Right cardiac atrium (tissue), 5 donors: ENCODE measurements around the gene CFAP221. TPM values are rescaled to one million over a fixed set of nuclear protein-coding genes. Genes with fewer than 3 reads are reported as not detected.
A peak's percentile ranks its signal among the peaks of the same experiment; 100 is the strongest.
"Not testable (repeated sequence)": the region's sequence is repeated elsewhere in the genome, so short reads cannot be mapped to it uniquely, and the experiment has no call there.

ENCODE experiments used
- ATAC-seq, 2 donors: fragments of 200-7000 bp; cut with Tn5 transposase; one replicate each; pipeline versions ENCODE4 v1.8.0 to v1.9.1; 2020; ENCODE audit warnings: moderate library complexity in 2 of 2, mild to moderate bottlenecking in 1 of 2
- DNase-seq, 3 donors: peaks; one replicate each; pipeline ENCODE4 v3.0.0-alpha.2; 2020
- H3K27ac ChIP-seq: one replicate; pipeline ENCODE4 v1.5.1; 2013; ENCODE audit warnings: mild to moderate bottlenecking, low read length, control low read depth, moderate library complexity
- H3K27me3 ChIP-seq: one replicate; pipeline ENCODE4 v1.6.1; 2013; ENCODE audit not compliant: control insufficient read depth, insufficient read depth
- H3K4me1 ChIP-seq: one replicate; pipeline ENCODE4 v1.6.1; 2013; ENCODE audit warnings: low read length; ENCODE audit not compliant: control insufficient read depth, insufficient read depth
- H3K4me3 ChIP-seq: one replicate; pipeline ENCODE4 v1.5.1; 2013; ENCODE audit warnings: low read length, control low read depth
- H3K9me3 ChIP-seq: one replicate; pipeline ENCODE4 v1.6.1; 2013; ENCODE audit warnings: low read length; ENCODE audit not compliant: control insufficient read depth
- WGBS: extraction: QIAGEN DNeasy Blood & Tissue Kit; methylation state at CpG from one replicate; pipeline ENCODE4 v1.1.7; 2013; 5-methylcytosine and 5-hydroxymethylcytosine counted together
- intact Hi-C, 4 donors: fragments of 100-400 bp; cut with DNase I; formaldehyde crosslinking; loops; one replicate each; pipeline versions ENCODE4 v1.11.0 to v1.14.0; 2022 to 2023
- polyA plus RNA-seq: library from polyadenylated mRNA; stranded (reverse); fragments of 200-250 nt; gene quantifications from one replicate; pipeline ENCODE4 v1.2.3, GENCODE V29; 2013
- total RNA-seq, 4 donors: library from RNA; stranded (reverse); fragmentation: NEBNext Ultra II Directional; extraction: Animal tissue kit (Norgen Biotek cat#: 25700); gene quantifications; one replicate each; pipeline ENCODE4 v1.2.1, GENCODE V29; 2021
- donor health status: healthy with polysubstance abuse.
- donor health status: DM: no; HTN: yes; CAD: no.
- donor health status: DM: no; HTN: no; CAD: no.
- donor health status: DM: no; HTN: yes; CAD: no; lungs with severe emphysema.
- donor health status: DM: yes; HTN: yes; CAD: no.

The CFAP221 gene
- total and polyA plus RNA-seq, 5 donors = 0.63 to 3.7 (median 2.1) TPM

DNA sequence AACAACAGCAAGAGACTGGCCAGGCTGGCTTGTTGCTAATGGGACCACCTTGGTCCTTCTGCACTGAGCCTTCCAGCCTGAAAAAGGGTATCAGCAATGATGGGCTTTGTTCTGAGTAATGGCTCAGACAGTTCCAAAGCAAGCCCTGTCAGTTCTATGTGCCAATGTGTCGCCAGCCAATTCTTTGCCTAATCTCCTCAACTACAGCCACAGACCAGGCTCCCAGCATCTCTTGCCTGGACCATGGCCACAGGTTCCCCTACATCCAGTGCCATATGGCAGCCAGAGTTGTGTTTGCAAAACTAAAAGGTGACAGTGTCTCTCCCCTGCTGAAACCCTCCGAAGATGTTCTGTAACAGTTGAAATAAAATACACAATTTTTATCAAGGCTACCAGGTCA lies 73.2 kb downstream of the CFAP221 start:
- Histone ChIP-seq H3K4me3 (no peak overlapping the region), H3K27ac (no peak overlapping the region), H3K27me3 (no peaks in the 10 kb centered on the region), H3K4me1 (no peaks in the 10 kb centered on the region), H3K9me3 (no peaks in the 10 kb centered on the region)
- 84% methylated on average over 2 of the region's 2 CpGs for WGBS
- ATAC-seq = no peak
- DNase-seq = no peak
- intact Hi-C loops = no loop called here

DNA sequence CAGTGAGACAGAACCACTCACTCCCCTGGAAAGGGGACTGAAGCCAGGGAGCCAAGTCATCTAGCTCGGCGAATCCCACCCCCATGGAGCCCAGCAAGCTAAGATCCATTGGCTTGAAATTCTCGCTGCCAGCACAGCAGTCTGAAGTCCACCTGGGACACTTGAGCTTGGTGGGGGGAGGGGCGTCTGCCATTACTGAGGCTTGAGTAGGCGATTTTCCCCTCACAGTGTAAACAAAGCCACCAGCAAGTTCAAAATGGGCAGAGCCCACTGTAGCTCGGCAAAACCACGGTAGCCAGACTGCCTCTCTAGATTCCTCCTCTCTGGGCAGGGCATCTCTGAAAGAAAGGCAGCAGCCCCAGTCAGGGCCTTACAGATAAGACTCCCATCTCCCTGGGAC lies 74.5 kb downstream of the CFAP221 start:
- DNase-seq, intact Hi-C loops, H3K27me3 ChIP-seq, ATAC-seq, H3K9me3 ChIP-seq, H3K4me3 ChIP-seq, H3K27ac ChIP-seq, H3K4me1 ChIP-seq: not testable (repeated sequence)
- WGBS = 78% methylated on average over 7 of the region's 7 CpGs

- intact Hi-C loops = no loop called here
- H3K27ac ChIP-seq = no peak overlapping the region
Observed at GRCh38 chr2:119625226-119625625, 81.0 kb downstream of the CFAP221 start.

GRCh38 chr2:119629323-119629825 lies 85.1 kb downstream of the CFAP221 start:
- Histone ChIP-seq H3K27ac (no peak overlapping the region), H3K4me3 (no peak overlapping the region), H3K27me3 (no peaks in the 10 kb centered on the region), H3K4me1 (no peaks in the 10 kb centered on the region), H3K9me3 (no peaks in the 10 kb centered on the region)
- intact Hi-C loops = no loop called here
- WGBS = 79% methylated on average over 5 of the region's 5 CpGs
- no peak for DNase-seq
- no peak for ATAC-seq

More at GRCh38 chr2:119625226-119625625, 81.0 kb downstream of the CFAP221 start:
- 91% methylated on average over 3 of the region's 3 CpGs for WGBS
- ATAC-seq (no peak), DNase-seq (no peak)
- Histone ChIP-seq H3K27me3 (no peaks in the 10 kb centered on the region), H3K9me3 (no peaks in the 10 kb centered on the region), H3K4me3 (no peak overlapping the region), H3K4me1 (no peaks in the 10 kb centered on the region)

GRCh38 chr2:119630121-119630520 lies 85.9 kb downstream of the CFAP221 start:
- no peak for ATAC-seq
- intact Hi-C loops = no loop called here
- Histone ChIP-seq H3K4me1 (no peaks in the 10 kb centered on the region), H3K27me3 (no peaks in the 10 kb centered on the region), H3K27ac (no peak overlapping the region), H3K9me3 (no peaks in the 10 kb centered on the region), H3K4me3 (no peak overlapping the region)
- no peak for DNase-seq
- WGBS = 88% methylated on average over 4 of the region's 4 CpGs

GRCh38 chr2:119637371-119637770 lies 93.1 kb downstream of the CFAP221 start:
- H3K27me3 ChIP-seq = no peaks in the 10 kb centered on the region
- no peaks in the 10 kb centered on the region for H3K9me3 ChIP-seq
- H3K4me1 ChIP-seq = no peaks in the 10 kb centered on the region
- no peak overlapping the region for H3K27ac ChIP-seq
- 59% methylated on average over 5 of the region's 5 CpGs for WGBS
- DNase-seq (no peak), ATAC-seq (no peak)
- H3K4me3 ChIP-seq = no peak overlapping the region
- intact Hi-C loops = no loop called here

- DNase-seq = no peak
- Histone ChIP-seq H3K9me3 (no peaks in the 10 kb centered on the region), H3K4me1 (no peaks in the 10 kb centered on the region), H3K27me3 (no peaks in the 10 kb centered on the region), H3K27ac (no peak overlapping the region), H3K4me3 (no peak overlapping the region)
- intact Hi-C loops = no loop called here
- 79% methylated on average over 12 of the region's 12 CpGs for WGBS
- ATAC-seq = no peak
Observed at GRCh38 chr2:119638246-119638645, 94.0 kb downstream of the CFAP221 start.

DNA sequence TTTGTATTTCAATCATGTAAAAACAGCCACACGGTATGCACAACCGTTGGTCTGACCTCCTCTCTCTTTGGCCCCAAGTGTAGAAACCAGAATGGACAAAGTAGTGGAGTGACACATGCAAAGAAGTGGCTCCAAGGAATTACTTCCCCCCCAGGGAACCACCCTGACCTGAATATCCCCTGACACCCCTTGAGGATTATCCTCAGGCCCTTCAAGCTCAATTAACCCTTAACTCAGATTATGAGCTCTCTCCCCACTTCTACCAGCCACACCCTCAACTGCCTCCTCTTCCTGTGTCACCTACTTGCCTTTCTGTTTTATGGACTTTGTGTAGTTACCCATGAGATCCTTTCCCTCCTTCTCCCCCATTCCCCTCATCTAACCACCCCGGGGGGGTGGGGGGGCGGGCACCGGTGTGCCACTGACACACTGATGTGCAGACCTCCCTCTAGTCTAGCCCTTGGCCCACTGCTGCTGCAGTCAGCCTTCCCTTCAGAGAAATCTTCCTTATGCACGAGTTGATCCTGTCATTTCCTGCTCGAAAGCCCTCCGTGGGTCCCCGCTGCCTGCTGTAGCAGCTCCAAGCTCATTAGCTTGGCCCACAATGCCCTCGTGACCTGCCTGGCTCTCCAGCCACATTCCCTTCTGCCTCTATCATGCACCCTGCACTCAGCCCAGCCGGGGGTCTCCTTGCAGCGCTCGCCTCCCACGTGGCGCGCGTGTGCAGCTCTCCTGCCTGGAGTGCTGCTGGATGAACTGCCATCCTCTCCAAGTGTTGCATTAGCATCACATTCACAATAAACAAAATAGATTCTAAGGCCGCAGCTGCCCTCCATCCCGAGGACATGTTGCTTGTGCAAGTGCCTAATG lies 94.7 kb downstream of the CFAP221 start:
- 39% methylated on average over 19 of the region's 19 CpGs for WGBS
- Histone ChIP-seq H3K9me3 (no peaks in the 10 kb centered on the region), H3K4me3 (no peak overlapping the region), H3K27me3 (no peaks in the 10 kb centered on the region), H3K27ac (no peak overlapping the region), H3K4me1 (no peaks in the 10 kb centered on the region)
- DNase-seq (no peak), ATAC-seq (no peak)
- intact Hi-C loops = no loop called here

- DNase-seq (peak; percentile 66 to 87 (median 83)), ATAC-seq (peak; percentile 82 to 91)
- no peak overlapping the region for H3K4me3 ChIP-seq
- intact Hi-C loops = loop anchor here in 1 of 4 donors (10.0 kb wide), 1 partner anchor 117 kb away; the partner anchor contains the start of gene SCTR
- H3K27me3 ChIP-seq = no peaks in the 10 kb centered on the region
- H3K9me3 ChIP-seq = no peaks in the 10 kb centered on the region
- no peak overlapping the region for H3K27ac ChIP-seq
- WGBS = 8% methylated on average over 17 of the region's 17 CpGs
- no peaks in the 10 kb centered on the region for H3K4me1 ChIP-seq
Observed at GRCh38 chr2:119641562-119642258, 97.5 kb downstream of the CFAP221 start.

DNA sequence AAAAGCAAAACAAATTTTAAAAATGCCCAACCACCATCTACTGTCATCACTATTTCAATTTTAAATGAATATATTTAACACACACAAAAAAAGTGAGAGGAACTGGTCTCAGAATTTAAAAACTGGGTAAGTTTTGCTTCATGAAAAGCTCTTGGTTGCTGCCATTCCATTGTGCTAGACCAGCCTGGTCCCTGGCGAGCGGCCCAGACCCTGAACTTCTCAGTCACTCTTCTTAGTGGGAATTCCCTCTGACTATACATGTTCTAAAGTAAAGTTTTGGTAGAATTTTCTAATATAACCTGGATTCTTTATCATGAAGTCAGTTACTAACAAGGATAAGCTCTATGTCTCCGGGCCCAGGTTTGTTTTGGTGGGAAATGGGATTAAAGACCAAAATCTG lies 99.9 kb downstream of the CFAP221 start:
- DNase-seq = no peak
- Histone ChIP-seq H3K4me3 (no peak overlapping the region), H3K27ac (no peak overlapping the region), H3K9me3 (peaks cover 2% of the 10 kb centered on the region), H3K27me3 (no peaks in the 10 kb centered on the region), H3K4me1 (no peaks in the 10 kb centered on the region)
- 90% methylated on average over 3 of the region's 3 CpGs for WGBS
- ATAC-seq = no peak
- intact Hi-C loops = loop anchor here in 1 of 4 donors (10.0 kb wide), 1 partner anchor 119 kb away; the partner anchor contains the start of gene SCTR
